OCI-LY1 (cell line): ENCODE measurements around the gene KANSL1.

ENCODE experiments used
- CTCF ChIP-seq: fragments of 200-600 bp; sonication (generic), shearing (Covaris generic); IDR thresholded peaks from 2 replicates; pipeline ENCODE4 v1.5.1; 2017; ENCODE audit warnings: mild to moderate bottlenecking, antibody characterized with exemption, low read length, moderate library complexity, mixed read lengths
- EZH2 ChIP-seq: fragments of 200-600 bp; sonication (generic), shearing (Covaris generic); IDR thresholded peaks from 2 replicates; pipeline ENCODE4 v1.8.0; 2017; ENCODE audit warnings: borderline replicate concordance, mixed run types, mild to moderate bottlenecking, antibody characterized with exemption, low read length, moderate library complexity, mixed read lengths

- TF ChIP-seq CTCF (no peak), EZH2 (no peak)
Observed at GRCh38 chr17:46166692-46167249, 26.5 kb downstream of the KANSL1 start.
